ENCODE results near the gene CEBPB. TPM values are rescaled to one million over a fixed set of nuclear protein-coding genes. Genes with fewer than 3 reads are reported as not detected.
A peak's percentile ranks its signal among the peaks of the same experiment; 100 is the strongest.

The CEBPB gene
- total RNA-seq, 1 donor from 2014 or later, result 264 TPM

GRCh38 chr20:50220894-50221365 is 30.3 kb downstream of the CEBPB start:
- TF ChIP-seq POLR2AphosphoS5 (IDR thresholded peaks at IDR 0.05; ENCODE audit: insufficient read depth in 1 of 2, low read depth in 1 of 2) (no peak), POLR2A (IDR thresholded peaks at IDR 0.05) (no peak)
- TF ChIP-seq, protein P1, sequence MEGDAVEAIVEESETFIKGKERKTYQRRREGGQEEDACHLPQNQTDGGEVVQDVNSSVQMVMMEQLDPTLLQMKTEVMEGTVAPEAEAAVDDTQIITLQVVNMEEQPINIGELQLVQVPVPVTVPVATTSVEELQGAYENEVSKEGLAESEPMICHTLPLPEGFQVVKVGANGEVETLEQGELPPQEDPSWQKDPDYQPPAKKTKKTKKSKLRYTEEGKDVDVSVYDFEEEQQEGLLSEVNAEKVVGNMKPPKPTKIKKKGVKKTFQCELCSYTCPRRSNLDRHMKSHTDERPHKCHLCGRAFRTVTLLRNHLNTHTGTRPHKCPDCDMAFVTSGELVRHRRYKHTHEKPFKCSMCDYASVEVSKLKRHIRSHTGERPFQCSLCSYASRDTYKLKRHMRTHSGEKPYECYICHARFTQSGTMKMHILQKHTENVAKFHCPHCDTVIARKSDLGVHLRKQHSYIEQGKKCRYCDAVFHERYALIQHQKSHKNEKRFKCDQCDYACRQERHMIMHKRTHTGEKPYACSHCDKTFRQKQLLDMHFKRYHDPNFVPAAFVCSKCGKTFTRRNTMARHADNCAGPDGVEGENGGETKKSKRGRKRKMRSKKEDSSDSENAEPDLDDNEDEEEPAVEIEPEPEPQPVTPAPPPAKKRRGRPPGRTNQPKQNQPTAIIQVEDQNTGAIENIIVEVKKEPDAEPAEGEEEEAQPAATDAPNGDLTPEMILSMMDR (IDR thresholded peaks at IDR 0.05), result no peak
- intact Hi-C loops (cut with DNase I), result no loop called here
- Histone ChIP-seq H3K36me3 (no peaks in the 10 kb centered on the region), H3K27ac (peak overlapping the region; percentile 39), H3K27me3 (no peaks in the 10 kb centered on the region), H3K4me1 (peaks cover 22% of the 10 kb centered on the region), H3K9me3 (no peaks in the 10 kb centered on the region), H3K4me3 (no peak overlapping the region)
- DNase-seq (ENCODE audit: extremely low spot score in 2 of 2), result no peak

- peak in 1 of 2 donors; percentile 19 for TF ChIP-seq POLR2AphosphoS5 (IDR thresholded peaks at IDR 0.05; ENCODE audit: insufficient read depth in 1 of 2, low read depth in 1 of 2)
- TF ChIP-seq, protein P1 (IDR thresholded peaks at IDR 0.05), result no peak
Measured at GRCh38 chr20:50221501-50222308, 31.1 kb downstream of the CEBPB start.

GRCh38 chr20:50222309-50223038 is 31.8 kb downstream of the CEBPB start:
- H3K9me3 ChIP-seq, result no peaks in the 10 kb centered on the region
- H3K27me3 ChIP-seq, result no peaks in the 10 kb centered on the region
- no peaks in the 10 kb centered on the region for H3K36me3 ChIP-seq
- intact Hi-C loops (cut with DNase I), result no loop called here
- H3K4me3 ChIP-seq, result no peak overlapping the region
- no peak for DNase-seq (ENCODE audit: extremely low spot score in 2 of 2)
- no peak for TF ChIP-seq POLR2A (IDR thresholded peaks at IDR 0.05)
- TF ChIP-seq, protein P1 (IDR thresholded peaks at IDR 0.05), result no peak
- TF ChIP-seq POLR2AphosphoS5 (IDR thresholded peaks at IDR 0.05; ENCODE audit: insufficient read depth in 1 of 2, low read depth in 1 of 2), result no peak
- H3K27ac ChIP-seq, result peak overlapping the region; percentile 94
- peaks cover 31% of the 10 kb centered on the region for H3K4me1 ChIP-seq

More at GRCh38 chr20:50221501-50222308, 31.1 kb downstream of the CEBPB start:
- Histone ChIP-seq H3K27me3 (no peaks in the 10 kb centered on the region), H3K36me3 (no peaks in the 10 kb centered on the region), H3K4me3 (no peak overlapping the region), H3K27ac (peak overlapping the region; percentile 38), H3K4me1 (peaks cover 25% of the 10 kb centered on the region), H3K9me3 (no peaks in the 10 kb centered on the region)
- intact Hi-C loops (cut with DNase I), result no loop called here
- DNase-seq (ENCODE audit: extremely low spot score in 2 of 2), result no peak

GRCh38 chr20:50223039-50224005 is 32.7 kb downstream of the CEBPB start:
- H3K4me3 ChIP-seq, result no peak overlapping the region
- H3K27me3 ChIP-seq, result no peaks in the 10 kb centered on the region
- H3K9me3 ChIP-seq, result no peaks in the 10 kb centered on the region
- TF ChIP-seq POLR2A (IDR thresholded peaks at IDR 0.05) (no peak), POLR2AphosphoS5 (IDR thresholded peaks at IDR 0.05; ENCODE audit: insufficient read depth in 1 of 2, low read depth in 1 of 2) (peak in 1 of 2 donors; percentile 17)
- intact Hi-C loops (cut with DNase I), result no loop called here
- peaks cover 31% of the 10 kb centered on the region for H3K4me1 ChIP-seq
- H3K36me3 ChIP-seq, result no peaks in the 10 kb centered on the region
- H3K27ac ChIP-seq, result peak overlapping the region; percentile 94
- DNase-seq (ENCODE audit: extremely low spot score in 2 of 2), result no peak

DNA sequence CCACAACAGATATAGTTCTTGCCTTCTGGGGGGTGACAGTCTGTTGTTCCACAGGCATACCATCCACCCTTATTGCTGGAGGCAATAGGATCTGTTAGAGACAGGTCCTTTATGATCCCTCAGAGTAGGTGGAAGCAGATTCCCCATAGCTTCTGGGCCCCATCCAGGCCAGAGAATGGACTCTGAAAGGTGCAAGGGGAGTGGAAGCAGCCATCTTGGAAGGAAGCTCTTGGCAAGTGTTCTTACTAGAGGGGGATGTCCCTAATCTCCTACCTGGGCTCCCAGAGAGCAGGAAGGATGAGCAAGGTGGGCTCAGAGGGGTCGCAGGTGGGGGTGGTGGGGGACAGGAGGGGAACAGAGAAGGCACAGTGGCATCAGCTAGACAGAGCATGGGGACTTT is 33.4 kb downstream of the CEBPB start:
- Histone ChIP-seq H3K36me3 (no peaks in the 10 kb centered on the region), H3K27me3 (no peaks in the 10 kb centered on the region), H3K9me3 (no peaks in the 10 kb centered on the region), H3K4me3 (no peak overlapping the region), H3K27ac (peak overlapping the region; percentile 94), H3K4me1 (peaks cover 31% of the 10 kb centered on the region)
- intact Hi-C loops (cut with DNase I), result no loop called here
- DNase-seq (ENCODE audit: extremely low spot score in 2 of 2), result no peak
- TF ChIP-seq, protein P1 (IDR thresholded peaks at IDR 0.05), result no peak
- TF ChIP-seq POLR2AphosphoS5 (IDR thresholded peaks at IDR 0.05; ENCODE audit: insufficient read depth in 1 of 2, low read depth in 1 of 2), result no peak
- no peak for TF ChIP-seq POLR2A (IDR thresholded peaks at IDR 0.05)

Data from vagina (tissue), 2 donors.